ENCODE data around the gene NRG2.

- no peak for TF ChIP-seq POLR2AphosphoS5 (IDR thresholded peaks at IDR 0.05; ENCODE audit: low read depth, low read length)
- no peak for TF ChIP-seq SIN3A (IDR thresholded peaks at IDR 0.05; ENCODE audit: borderline replicate concordance, insufficient read depth, low read length)
- TF ChIP-seq TAF1 (IDR thresholded peaks at IDR 0.05; ENCODE audit: borderline replicate concordance, insufficient read depth, low read length): no peak
- TF ChIP-seq REST (IDR thresholded peaks at IDR 0.05; ENCODE audit: insufficient read depth in 1 of 2, low read depth in 2 of 2, low read length in 2 of 2): no peak
- TF ChIP-seq FOXP2 (optimal IDR thresholded peaks at IDR 0.05; ENCODE audit: borderline replicate concordance, extremely low read depth, extremely low read length, insufficient read depth): no peak
Measured at GRCh38 chr5:140049205-140049604, 6.1 kb upstream of the NRG2 start.

Data from PFSK-1 (cell line).